ENCODE data around the gene CD248.
A peak's percentile ranks its signal among the peaks of the same experiment; 100 is the strongest.
"Not testable (repeated sequence)": the region's sequence is repeated elsewhere in the genome, so short reads cannot be mapped to it uniquely, and the experiment has no call there.

Gene CD248

DNA sequence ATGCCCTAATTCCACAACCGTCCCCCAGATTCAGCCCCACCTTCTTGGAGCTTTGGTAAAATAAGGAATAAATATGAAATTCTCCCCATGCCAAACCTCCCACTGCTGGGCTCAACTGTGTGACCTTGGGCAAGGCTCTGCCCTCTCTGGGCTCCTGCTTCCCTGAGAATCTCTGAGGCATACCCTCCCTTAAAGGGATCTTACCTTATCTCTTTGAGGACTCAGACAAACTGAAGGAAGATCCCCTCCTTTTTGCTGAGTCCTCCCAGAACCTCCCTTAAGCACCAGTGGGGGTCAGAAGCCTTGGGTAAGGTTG lies 2.7 kb downstream of the CD248 start:
- DNase-seq (ENCODE audit: low read depth in 1 of 2, low spot score in 1 of 2), result no peak

DNA sequence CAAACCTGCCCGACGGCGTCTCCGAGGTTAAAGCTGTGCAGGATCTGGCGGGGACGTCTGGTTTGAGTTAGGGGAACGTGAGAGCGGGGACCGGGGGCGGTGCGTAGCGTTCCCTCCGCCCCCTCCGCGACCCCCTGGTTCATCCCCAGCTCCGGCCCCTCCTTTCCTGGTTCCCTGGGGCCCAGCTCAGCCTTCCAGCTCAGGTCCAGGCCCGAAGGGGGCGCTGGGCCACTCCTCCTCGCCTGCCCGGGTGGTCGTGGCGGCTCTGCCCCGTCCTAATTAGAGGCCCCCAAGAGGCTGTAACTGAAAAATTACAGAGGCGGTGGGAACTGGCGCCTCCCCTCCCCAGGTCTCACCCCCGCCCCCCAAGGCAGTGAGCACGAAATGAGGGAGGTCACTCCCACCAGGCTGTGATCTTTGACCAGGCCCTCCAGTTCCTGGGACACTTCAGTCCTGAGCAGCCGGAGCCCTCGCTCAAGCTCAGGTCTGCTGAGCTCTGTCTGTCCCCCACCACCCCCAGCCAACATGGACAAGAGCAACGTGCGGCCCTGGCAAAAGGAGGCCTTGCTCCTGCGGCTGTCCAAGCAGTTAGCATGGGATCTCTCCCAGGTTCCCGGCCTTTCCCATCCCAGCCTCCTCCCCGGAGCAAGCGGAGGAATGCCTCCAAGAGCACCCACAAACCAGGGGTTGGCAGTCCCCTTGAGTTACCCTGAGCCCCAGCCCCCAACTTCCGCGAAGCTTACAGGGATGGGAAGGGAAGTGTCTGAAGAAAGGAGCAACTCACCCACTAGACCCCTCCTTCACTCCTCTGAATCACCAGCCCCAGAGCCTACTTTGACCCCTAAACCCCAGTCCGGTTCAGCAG lies 3.3 kb downstream of the CD248 start:
- no peak for DNase-seq (ENCODE audit: low read depth in 1 of 2, low spot score in 1 of 2)

DNA sequence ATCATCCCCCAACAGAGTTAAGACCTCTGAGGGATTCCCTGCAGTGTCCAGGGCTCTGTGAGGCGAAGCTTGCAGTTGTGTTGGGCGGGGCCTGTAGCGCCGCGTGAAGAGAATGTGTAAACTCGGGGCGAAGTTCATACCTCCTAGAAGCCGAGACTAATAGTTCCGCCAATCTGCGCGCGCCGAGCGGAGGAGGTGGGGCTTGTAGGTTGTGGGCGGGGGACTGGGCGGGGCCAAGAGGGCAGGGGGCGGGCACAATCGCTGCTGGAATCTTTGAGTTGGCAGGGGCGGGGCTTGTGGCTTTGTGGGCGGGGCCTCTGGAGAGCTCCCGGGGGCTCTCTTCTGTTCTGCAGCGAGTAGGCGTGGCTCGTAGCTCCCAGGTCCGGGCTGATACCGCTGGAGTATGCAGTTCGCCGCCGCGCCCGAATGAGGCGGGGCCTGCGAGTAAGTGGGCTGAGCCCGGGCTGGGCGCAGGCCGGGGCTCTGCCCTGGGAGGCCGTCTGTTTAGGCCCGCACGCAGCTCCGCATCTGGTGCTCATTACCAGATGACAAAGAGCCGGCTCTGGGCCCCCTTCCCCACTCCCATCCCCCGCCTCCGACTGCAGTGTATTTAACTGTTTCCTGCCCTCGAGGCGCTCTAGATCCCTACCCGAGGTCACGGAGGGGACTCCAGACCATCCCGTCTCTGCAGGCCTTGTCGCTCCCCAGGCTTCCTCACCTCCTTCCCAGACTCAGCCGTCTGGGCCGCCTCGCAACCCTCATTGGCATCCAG lies 4.1 kb downstream of the CD248 start:
- DNase-seq (ENCODE audit: low read depth in 1 of 2, low spot score in 1 of 2), result peak; percentile 96 to 97

DNA sequence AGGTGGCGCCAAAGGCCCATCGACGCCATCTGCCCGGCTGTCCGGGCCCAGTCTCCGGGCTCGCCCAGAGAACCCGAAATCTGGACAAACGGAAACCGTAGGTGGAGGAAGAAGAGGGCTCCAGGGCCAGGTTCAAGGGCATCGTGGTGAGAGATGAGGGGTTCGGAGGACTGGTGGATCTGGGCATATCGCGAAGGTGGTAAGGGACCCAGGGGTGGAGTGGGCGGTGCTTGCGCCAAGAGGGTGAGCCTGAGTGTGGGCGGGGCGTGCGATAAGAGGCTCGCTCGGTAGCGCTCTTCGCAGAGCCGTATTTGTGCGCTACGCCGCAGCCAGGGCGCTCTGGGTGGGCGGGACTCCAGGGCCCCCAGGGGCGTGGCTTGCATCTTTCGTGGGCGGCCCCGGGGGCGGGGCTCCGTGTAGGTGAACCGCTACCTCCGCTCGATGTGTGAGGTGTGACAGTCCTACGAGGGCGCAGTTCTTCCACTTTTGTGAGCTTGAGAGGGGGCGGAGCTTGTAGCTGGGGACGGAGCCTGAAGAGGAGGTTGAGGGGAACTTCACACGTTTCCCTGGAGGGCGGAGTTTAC lies 4.8 kb downstream of the CD248 start:
- peak; percentile 90 to 96 for DNase-seq (ENCODE audit: low read depth in 1 of 2, low spot score in 1 of 2)

DNA sequence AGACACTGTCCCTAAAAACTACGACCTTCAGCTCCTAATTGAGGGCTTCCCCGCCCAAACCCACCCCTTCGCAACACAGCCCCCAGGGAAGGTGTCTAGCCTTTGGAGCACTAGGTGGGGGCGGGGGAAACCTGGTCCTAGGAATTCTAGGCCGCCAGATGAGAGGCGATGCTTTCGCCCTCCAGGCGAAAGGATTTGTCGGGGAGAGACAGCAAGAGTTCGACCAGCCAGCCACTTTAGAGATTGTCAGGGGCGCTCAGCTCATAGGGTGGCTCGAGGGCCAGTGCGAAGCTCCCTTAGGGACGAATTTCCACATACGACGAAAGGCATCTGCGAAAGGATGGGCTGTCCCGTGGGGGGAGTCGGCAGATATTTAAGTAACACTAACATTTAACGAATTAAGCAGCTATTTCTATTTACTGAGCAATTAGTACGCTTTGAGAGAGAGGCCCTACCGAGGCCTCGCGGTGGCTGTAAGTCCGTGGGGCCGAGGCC lies 5.3 kb downstream of the CD248 start:
- no peak for DNase-seq (ENCODE audit: low read depth in 1 of 2, low spot score in 1 of 2)

DNA sequence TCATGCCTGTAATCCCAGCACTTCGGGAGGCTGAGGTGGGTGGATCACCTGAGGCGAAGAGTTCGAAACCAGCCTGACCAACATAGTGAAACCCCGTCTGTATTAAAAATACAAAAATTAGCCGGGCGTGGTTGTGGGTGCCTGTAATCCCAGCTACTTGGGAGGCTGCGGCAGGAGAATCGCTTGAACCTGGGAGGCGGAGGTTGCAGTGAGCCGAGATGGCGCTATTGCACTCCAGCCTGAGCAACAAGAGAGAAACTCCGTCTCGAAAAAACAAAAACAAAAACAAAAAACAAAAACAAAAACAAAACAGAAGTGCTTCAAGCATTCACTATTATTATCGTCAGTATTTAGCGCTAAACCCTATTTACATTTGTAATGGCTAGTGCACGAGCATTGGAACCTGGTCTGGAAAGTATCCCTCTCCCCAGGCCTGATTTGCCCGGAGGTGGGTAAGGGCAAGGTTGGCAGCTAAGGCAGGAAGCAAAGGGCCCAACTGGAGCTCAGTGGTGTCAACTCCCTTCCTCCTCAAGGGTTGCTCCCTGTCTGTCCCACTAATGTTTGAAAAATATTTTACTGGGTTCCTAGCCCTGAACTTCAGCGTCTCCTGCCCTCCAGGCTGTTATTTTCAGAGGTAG lies 5.9 kb downstream of the CD248 start:
- DNase-seq (ENCODE audit: low read depth in 1 of 2, low spot score in 1 of 2), result not testable (repeated sequence)

DNA sequence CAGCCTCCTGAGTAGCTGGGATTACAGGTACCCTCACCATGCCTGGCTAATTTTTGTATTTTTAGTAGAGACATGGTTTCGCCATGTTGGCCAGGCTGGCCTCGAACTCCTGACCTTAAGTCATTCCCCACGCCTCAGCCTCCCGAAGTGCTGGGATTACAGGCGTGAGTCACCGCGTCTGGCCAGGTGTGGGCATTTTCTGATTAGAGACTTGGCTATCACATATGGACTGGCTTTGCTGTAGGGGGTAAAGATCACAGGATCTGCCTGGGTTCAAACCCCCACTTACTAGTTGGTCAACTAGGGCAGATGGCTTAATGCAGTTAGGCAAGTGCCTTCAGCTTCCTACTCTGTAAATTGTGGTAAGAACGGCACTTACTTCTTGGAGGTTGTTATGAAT lies 6.5 kb downstream of the CD248 start:
- DNase-seq (ENCODE audit: low read depth in 1 of 2, low spot score in 1 of 2), result no peak

DNA sequence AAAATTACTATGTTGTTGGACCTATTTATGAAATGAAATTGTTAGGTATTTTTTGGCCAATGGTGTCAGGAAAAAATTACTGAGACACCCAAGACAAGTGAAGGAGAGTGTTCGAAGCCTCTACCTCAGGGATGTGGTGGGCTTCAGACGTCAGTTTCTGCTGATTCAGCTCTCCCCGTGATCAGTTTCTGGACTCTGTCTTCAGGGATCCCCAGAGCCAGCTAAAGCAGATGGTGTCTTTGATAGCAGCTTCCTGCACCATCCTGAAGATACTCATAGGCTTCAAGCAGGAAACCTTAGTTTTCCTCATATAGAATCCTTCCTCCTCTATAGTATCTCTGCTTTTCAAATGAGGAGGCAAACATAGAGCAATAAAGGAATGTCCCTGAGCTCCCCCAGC lies 7.4 kb downstream of the CD248 start:
- no peak for DNase-seq (ENCODE audit: low read depth in 1 of 2, low spot score in 1 of 2)

DNA sequence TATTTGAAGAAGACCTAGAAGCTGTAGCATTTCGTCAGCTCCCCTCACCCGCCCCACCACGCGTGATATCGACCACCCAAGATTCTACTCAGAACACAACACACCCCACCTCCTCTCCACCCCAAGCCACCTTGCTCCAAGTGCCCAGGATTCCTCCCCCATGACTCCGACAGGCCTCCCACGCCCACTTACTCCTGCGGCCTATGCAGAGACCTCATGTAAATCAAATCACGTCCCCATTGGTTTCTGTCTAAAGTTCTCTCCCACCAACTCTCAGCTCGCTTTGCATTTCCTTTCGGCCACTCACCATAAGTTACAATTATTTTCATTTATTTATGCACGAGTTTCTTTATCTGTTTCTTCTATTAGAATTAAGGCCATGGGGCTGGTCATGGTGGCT lies 14.2 kb downstream of the CD248 start:
- DNase-seq (ENCODE audit: low read depth in 1 of 2, low spot score in 1 of 2), result no peak

DNA sequence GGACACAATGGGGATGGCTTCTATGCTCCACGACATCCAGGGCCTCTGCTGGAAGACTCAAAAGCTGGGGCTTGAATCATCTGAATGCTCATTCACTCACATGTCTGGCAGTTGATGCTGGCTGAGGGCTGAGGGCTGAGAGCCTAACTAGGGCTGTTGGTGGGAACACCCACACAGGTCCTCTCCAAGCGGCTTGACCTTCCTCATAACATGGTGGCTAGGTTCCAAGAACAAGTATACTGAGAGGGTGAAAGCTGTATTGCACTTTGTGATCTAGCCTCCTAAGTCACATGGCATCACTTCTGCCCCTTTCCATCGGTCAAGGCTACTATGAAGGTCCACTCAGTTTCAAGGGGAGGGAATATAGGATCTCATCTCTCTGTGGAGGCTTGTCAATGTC lies 17.7 kb downstream of the CD248 start:
- DNase-seq (ENCODE audit: low read depth in 1 of 2, low spot score in 1 of 2), result no peak

DNA sequence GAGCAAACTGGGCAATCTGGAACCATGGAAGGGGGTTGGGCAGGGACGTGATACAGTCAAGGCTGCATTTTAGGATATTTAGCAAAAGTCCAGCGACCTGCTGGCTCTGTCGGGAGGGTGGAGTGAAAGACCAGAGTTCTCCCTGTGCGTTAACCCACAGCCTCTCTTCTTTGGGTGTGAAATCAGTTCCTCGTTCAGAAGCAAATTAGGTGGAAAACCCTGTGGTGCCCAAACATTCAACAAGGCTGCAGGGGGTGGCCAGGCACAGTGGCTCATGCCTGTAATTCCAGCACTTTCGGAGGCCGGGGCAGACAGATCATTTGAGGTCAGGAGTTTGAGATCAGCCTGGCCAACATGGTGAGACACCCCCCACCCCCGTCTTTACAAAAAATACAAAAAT lies 19.2 kb downstream of the CD248 start:
- no peak for DNase-seq (ENCODE audit: low read depth in 1 of 2, low spot score in 1 of 2)

DNA sequence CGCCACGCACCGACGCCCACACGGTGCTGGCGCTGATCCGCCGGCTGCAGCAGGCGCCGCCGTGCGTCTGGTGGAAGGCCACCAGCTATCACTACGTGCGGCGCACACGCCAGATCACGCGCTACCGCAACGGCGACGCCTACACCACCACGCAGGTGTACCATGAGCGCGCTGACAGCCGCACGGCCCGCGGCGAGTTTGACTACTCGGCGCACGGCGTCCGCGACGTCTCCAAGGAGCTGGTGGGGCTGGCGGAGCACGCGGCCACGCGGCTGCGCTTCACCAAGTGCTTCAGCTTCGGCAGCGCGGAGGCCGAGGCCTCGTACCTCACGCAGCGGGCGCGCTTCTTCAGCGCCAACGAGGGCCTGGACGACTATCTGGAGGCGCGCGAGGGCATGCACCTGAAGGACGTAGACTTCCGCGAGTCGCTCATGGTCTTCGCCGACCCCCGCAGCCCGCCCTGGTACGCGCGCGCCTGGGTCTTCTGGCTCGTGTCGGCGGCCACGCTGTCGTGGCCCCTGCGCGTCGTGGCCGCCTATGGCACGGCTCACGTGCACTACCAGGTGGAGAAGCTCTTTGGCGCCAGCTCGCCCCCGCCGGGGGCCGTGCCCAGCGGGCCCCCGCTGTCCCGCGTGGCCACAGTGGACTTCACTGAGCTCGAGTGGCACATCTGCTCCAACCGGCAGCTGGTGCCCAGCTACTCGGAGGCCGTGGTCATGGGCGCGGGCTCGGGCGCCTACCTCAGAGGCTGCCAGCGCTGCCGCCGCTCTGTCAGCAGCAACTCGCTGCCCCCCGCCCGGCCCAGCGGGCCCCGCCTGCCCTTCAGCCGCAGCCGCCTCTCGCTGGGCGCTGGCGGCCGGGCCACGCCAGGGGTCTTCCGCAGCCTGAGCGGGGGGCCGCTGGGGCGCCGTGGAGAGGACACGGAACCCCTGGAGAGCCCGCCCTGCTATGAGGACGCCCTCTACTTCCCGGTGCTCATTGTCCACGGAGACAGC lies 21.9 kb downstream of the CD248 start:
- DNase-seq (ENCODE audit: low read depth in 1 of 2, low spot score in 1 of 2), result no peak

DNA sequence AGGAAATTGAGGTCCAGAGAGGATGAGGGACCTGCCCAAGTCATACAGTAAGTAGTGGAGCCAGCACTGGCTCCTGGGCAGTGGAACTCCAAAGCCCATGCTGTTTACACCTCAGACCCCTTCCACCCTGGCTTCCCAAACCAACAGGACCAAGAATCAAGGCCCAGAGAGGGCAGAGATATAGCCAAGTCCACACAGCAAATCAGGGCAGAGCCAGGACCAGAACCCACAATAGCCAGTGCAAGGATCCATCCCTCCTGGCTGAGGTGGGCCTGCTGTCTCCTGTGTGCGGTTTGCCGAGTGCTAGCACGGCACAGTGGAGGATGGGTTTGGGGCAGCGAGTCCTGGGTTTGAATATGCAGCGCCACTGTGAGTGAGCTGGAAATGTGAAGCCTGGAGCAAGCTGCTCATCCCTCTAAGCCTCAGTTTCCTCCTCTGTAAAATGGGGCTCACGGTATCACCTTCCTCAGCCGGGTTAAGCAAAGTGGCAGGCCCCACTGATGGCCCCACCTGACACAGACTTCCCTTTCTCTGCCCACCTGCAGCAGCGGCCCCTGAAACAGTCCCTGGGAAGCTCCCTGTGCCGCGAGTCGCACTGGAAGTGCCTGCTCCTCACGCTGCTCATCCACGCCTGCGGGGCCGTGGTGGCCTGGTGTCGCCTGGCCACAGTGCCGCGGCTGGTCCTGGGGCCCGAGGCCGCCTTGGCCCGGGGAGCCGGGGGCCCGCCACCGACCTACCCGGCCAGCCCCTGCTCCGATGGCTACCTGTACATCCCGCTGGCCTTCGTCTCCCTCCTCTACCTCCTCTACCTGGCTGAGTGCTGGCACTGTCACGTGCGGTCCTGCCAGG lies 22.8 kb downstream of the CD248 start:
- no peak for DNase-seq (ENCODE audit: low read depth in 1 of 2, low spot score in 1 of 2)

DNA sequence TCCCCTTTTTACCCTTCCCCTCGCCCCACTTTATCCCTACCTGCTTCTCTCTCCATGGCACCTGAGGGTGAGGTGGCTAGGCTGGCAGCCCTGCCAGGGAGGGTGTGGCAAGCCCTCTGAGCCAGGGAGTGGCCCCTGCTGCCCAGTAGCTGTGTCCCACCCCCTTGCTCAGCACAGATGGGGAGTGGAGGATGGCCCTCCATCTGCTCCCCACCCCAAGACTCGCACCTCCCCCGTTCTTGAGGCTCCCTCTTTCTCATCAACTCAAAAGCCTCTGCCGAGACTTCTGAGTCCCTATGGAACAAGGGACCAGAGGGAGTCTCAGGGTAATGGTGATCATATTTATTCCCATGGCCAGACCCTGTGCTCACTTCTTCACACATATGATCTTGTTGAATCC lies 23.5 kb downstream of the CD248 start:
- no peak for DNase-seq (ENCODE audit: low read depth in 1 of 2, low spot score in 1 of 2)

DNA sequence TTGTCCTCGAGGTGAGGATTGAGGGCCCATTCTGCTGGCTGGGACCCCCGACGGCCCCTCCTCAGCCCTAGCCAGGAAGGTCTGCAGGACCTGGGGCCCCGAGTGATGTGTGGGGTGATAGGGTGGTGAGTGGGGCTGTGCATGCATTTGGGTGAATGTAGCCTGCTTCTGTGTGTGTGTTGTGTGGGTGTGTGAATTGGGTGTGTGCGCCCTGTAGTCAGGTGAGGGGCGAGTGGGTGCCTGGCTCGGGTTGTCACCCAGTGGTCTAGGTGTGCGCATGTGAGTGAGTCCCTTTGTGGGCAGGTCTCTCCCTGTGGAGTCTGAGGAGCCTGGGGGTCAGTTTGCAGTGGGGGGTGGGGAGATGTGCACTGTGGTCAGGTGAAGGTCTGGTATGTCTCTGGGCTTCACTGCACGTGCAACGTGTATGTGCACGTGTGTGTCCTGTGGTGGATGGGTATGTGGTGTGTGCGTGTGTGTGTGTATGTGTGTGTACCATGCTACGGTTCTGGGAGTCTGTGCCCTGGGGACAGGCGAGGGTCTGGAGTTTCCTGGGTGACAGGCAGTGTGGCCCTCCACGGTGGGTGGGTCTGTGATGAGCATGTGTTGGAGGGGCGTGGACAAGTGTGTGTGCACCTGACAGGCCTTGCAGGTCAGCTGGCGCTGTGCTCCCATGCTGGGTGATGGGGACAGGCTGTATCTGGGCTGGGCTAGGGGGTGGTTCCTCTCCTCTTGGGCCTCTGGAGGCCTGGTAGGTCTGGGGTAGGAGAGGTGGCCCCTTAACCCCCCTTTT lies 24.1 kb downstream of the CD248 start:
- no peak for DNase-seq (ENCODE audit: low read depth in 1 of 2, low spot score in 1 of 2)

DNA sequence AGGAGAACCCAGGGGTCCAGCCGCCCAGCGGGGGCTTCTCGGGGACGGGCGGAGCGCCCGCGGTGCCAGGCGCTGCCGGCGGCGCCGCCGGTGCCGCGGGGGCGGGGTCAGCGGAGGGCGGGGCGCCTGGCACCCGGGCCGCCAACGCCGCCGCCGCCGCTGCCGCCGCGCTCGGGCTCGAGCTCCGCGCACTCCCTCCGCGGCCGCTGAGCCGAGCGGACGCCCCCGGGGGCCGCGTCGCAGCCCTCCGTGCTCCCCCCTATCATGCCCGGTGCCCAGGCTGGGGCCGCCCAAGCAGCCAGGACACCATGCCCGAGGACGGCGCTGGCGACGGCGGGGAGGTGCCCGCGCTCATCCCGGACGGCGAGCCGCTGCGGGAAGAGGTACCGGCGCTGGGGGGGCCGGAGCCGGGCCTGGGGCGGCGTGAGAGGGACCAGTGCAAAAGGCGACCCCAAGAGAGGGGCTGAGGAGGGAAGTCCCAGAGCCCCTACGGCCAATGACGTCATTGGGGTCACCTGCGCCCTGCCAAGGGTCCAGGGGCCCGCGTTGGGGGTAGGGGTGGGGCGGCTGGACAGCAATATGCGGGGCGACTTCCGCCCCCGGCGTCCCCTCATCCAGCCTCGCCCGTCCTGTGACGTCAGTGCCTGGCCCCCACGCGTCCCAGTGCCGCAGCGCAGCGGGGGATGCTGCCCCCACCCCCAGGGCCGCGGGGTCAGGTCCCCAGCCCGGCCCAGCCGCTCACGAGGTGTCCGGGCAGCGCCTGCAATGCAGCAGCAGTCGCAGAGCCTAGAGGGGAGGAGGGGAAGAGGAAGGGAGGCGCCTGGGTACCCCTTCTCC lies 24.9 kb downstream of the CD248 start, which contains the start of gene TMEM151A:
TMEM151A (plus strand) TSS at position 189 of the 837 bp plus-strand sequence; CDS start at position 309, 120 bp downstream.
- DNase-seq (ENCODE audit: low read depth in 1 of 2, low spot score in 1 of 2), result no peak

DNA sequence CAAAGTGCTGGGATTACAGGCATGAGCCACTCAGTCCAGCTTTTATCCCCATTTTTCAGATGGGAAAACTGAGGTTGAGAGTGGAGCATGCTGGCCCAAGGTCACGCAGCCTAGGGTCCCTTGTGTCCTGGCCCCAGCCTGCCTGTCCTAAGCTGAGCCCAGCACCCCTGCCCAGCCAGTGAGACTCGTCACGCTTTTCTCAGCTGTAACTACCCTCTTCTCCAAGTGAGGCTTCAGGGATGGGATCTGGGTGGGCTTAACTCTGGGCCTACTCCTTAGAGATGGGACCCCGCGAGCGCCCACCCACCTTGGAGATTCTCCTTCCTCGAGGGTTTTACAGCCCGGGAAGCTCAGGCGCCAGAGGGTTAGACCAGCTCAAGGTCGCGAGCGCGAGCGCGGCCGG lies 25.5 kb downstream of the CD248 start:
- DNase-seq (ENCODE audit: low read depth in 1 of 2, low spot score in 1 of 2), result no peak

DNA sequence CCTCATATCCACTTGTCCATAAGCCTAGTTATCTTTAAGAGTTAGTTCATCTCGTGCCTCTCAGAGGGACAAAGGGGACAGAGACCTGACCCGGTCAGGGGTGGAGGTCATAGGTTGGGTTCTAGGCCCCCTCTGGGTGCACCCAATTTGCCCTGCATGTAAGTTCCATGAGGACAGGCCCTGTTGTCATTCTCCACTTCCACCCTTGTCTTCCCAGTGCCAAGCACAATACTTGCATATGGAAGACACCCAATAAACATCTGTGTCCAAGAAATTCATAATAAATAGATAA lies 26.6 kb downstream of the CD248 start:
- no peak for DNase-seq (ENCODE audit: low read depth in 1 of 2, low spot score in 1 of 2)

All from stimulated activated CD4-positive, alpha-beta T cell treated with anti-CD3 and anti-CD28 coated beads, Interleukin-15, amount 100 ng/mL, for 1 hour (primary cell).